ENCODE measurements around the gene CMKLR1.

CMKLR1 gene

GRCh38 chr12:108240928-108241327, 98.2 kb downstream of the CMKLR1 start:
- Histone ChIP-seq H3K4me2 (no peak overlapping the region), H3K79me2 (ENCODE audit: insufficient read depth, low read depth) (no peaks in the 10 kb centered on the region)

GRCh38 chr12:108240027-108240785, 98.9 kb downstream of the CMKLR1 start:
- H4K20me1 ChIP-seq (ENCODE audit: insufficient read depth), result no peaks in the 10 kb centered on the region
- H3K27ac ChIP-seq, result no peak overlapping the region
- no peaks in the 10 kb centered on the region for H3K4me1 ChIP-seq (ENCODE audit: low read depth, poor library complexity, severe bottlenecking)
- H3K36me3 ChIP-seq (ENCODE audit: insufficient read depth), result no peaks in the 10 kb centered on the region
- H3K9ac ChIP-seq, result no peak overlapping the region
- H3K4me3 ChIP-seq (IDR thresholded peaks at IDR 0.05; ENCODE audit: insufficient read depth, low read depth, low read length), result no peak overlapping the region
- TF ChIP-seq CTCF (conservative IDR thresholded peaks at IDR 0.05; ENCODE audit: low read depth, low read length), result no peak
- H3K27me3 ChIP-seq (ENCODE audit: insufficient read depth, low read depth), result no peaks in the 10 kb centered on the region
- H2AFZ ChIP-seq (ENCODE audit: low read depth), result no peak overlapping the region
- H3K4me2 ChIP-seq, result no peak overlapping the region
- H3K79me2 ChIP-seq (ENCODE audit: insufficient read depth, low read depth), result no peaks in the 10 kb centered on the region

More at GRCh38 chr12:108240928-108241327, 98.2 kb downstream of the CMKLR1 start:
- Histone ChIP-seq H3K4me1 (ENCODE audit: low read depth, poor library complexity, severe bottlenecking) (no peaks in the 10 kb centered on the region), H3K36me3 (ENCODE audit: insufficient read depth) (no peaks in the 10 kb centered on the region), H2AFZ (ENCODE audit: low read depth) (no peak overlapping the region), H3K27ac (no peak overlapping the region), H3K27me3 (ENCODE audit: insufficient read depth, low read depth) (no peaks in the 10 kb centered on the region), H4K20me1 (ENCODE audit: insufficient read depth) (no peaks in the 10 kb centered on the region), H3K4me3 (IDR thresholded peaks at IDR 0.05; ENCODE audit: insufficient read depth, low read depth, low read length) (no peak overlapping the region), H3K9ac (no peak overlapping the region)
- TF ChIP-seq CTCF (conservative IDR thresholded peaks at IDR 0.05; ENCODE audit: low read depth, low read length), result no peak

- Histone ChIP-seq H3K4me1 (ENCODE audit: low read depth, poor library complexity, severe bottlenecking) (no peaks in the 10 kb centered on the region), H3K9ac (no peak overlapping the region), H3K79me2 (ENCODE audit: insufficient read depth, low read depth) (no peaks in the 10 kb centered on the region), H2AFZ (ENCODE audit: low read depth) (no peak overlapping the region), H3K36me3 (ENCODE audit: insufficient read depth) (no peaks in the 10 kb centered on the region), H3K27ac (no peak overlapping the region), H4K20me1 (ENCODE audit: insufficient read depth) (no peaks in the 10 kb centered on the region), H3K4me3 (IDR thresholded peaks at IDR 0.05; ENCODE audit: insufficient read depth, low read depth, low read length) (no peak overlapping the region), H3K27me3 (ENCODE audit: insufficient read depth, low read depth) (no peaks in the 10 kb centered on the region), H3K4me2 (no peak overlapping the region)
- no peak for TF ChIP-seq CTCF (conservative IDR thresholded peaks at IDR 0.05; ENCODE audit: low read depth, low read length)
Observed at GRCh38 chr12:108239378-108239777, 99.7 kb downstream of the CMKLR1 start.

GRCh38 chr12:108238474-108238873, 100.6 kb downstream of the CMKLR1 start:
- Histone ChIP-seq H3K4me2 (no peak overlapping the region), H2AFZ (ENCODE audit: low read depth) (no peak overlapping the region), H3K27ac (no peak overlapping the region), H3K36me3 (ENCODE audit: insufficient read depth) (no peaks in the 10 kb centered on the region), H3K27me3 (ENCODE audit: insufficient read depth, low read depth) (no peaks in the 10 kb centered on the region), H3K4me3 (IDR thresholded peaks at IDR 0.05; ENCODE audit: insufficient read depth, low read depth, low read length) (no peak overlapping the region), H4K20me1 (ENCODE audit: insufficient read depth) (no peaks in the 10 kb centered on the region), H3K4me1 (ENCODE audit: low read depth, poor library complexity, severe bottlenecking) (no peaks in the 10 kb centered on the region), H3K9ac (no peak overlapping the region), H3K79me2 (ENCODE audit: insufficient read depth, low read depth) (no peaks in the 10 kb centered on the region)
- TF ChIP-seq CTCF (conservative IDR thresholded peaks at IDR 0.05; ENCODE audit: low read depth, low read length), result no peak
